ENCODE measurements around the gene ZSCAN12. TPM values are rescaled to one million over a fixed set of nuclear protein-coding genes. Genes with fewer than 3 reads are reported as not detected.
"Not testable (repeated sequence)": the region's sequence is repeated elsewhere in the genome, so short reads cannot be mapped to it uniquely, and the experiment has no call there.

Gene ZSCAN12
- polyA plus RNA-seq, 1 donor (not counting 4 experiments of a cell fraction or from before 2014, with no cell fraction given): 4.0 TPM

GRCh38 chr6:28408076-28408802, 8.7 kb upstream of the ZSCAN12 start:
- Histone ChIP-seq H4K20me1 (ENCODE audit: control insufficient read depth, extremely low read depth, insufficient read depth, low read length) (no peaks in the 10 kb centered on the region), H3K4me1 (ENCODE audit: control insufficient read depth, extremely low read depth, insufficient read depth, low read length) (no peaks in the 10 kb centered on the region), H3K9me1 (ENCODE audit: control insufficient read depth, extremely low read depth, insufficient read depth, low read length) (no peaks in the 10 kb centered on the region), H3K36me3 (ENCODE audit: control insufficient read depth in 2 of 2, extremely low read depth in 1 of 2, insufficient read depth in 2 of 2, low read length in 2 of 2) (no peaks in the 10 kb centered on the region), H3K4me2 (ENCODE audit: control insufficient read depth, extremely low read depth, insufficient read depth, low read depth, low read length) (no peak overlapping the region), H3K9me3 (ENCODE audit: control insufficient read depth, low read depth, low read length) (no peaks in the 10 kb centered on the region), H3K4me3 (ENCODE audit: control insufficient read depth in 2 of 3, extremely low read depth in 1 of 3, insufficient read depth in 2 of 3, low read depth in 1 of 3, low read length in 3 of 3) (no peak overlapping the region), H2AFZ (ENCODE audit: control insufficient read depth, low read length) (no peak overlapping the region), H3K79me2 (ENCODE audit: control insufficient read depth, insufficient read depth, low read length) (no peaks in the 10 kb centered on the region), H3K9ac (ENCODE audit: control insufficient read depth, extremely low read depth, insufficient read depth, low read length) (no peak overlapping the region), H3K27ac (ENCODE audit: control insufficient read depth, insufficient read depth, low read length) (no peak overlapping the region), H3K27me3 (ENCODE audit: control insufficient read depth, extremely low read depth, insufficient read depth, low read length) (no peaks in the 10 kb centered on the region)
- TF ChIP-seq EZH2 (IDR thresholded peaks at IDR 0.05; ENCODE audit: low read length) (no peak), CTCF (optimal IDR thresholded peaks at IDR 0.05 in 1 of 3, IDR thresholded peaks at IDR 0.05 in 1 of 3, conservative IDR thresholded peaks at IDR 0.05 in 1 of 3; ENCODE audit: extremely low read depth in 1 of 3, insufficient read depth in 2 of 3, low read length in 3 of 3) (no peak)
- FAIRE-seq (no peak), DNase-seq (ENCODE audit: low read depth, low spot score) (no peak)
- dilution Hi-C loops (cut with MboI; ENCODE audit: extremely low pct_ligation_motif_present, low sequenced_read_pairs): no loop called here

GRCh38 chr6:28407401-28407800, 7.9 kb upstream of the ZSCAN12 start:
- Histone ChIP-seq H3K27ac (ENCODE audit: control insufficient read depth, insufficient read depth, low read length) (no peak overlapping the region), H3K79me2 (ENCODE audit: control insufficient read depth, insufficient read depth, low read length) (no peaks in the 10 kb centered on the region), H4K20me1 (ENCODE audit: control insufficient read depth, extremely low read depth, insufficient read depth, low read length) (no peaks in the 10 kb centered on the region), H3K9ac (ENCODE audit: control insufficient read depth, extremely low read depth, insufficient read depth, low read length) (no peak overlapping the region), H3K4me2 (ENCODE audit: control insufficient read depth, extremely low read depth, insufficient read depth, low read depth, low read length) (no peak overlapping the region), H3K9me3 (ENCODE audit: control insufficient read depth, low read depth, low read length) (no peaks in the 10 kb centered on the region), H3K4me3 (ENCODE audit: control insufficient read depth in 2 of 3, extremely low read depth in 1 of 3, insufficient read depth in 2 of 3, low read depth in 1 of 3, low read length in 3 of 3) (no peak overlapping the region), H3K4me1 (ENCODE audit: control insufficient read depth, extremely low read depth, insufficient read depth, low read length) (no peaks in the 10 kb centered on the region), H3K27me3 (ENCODE audit: control insufficient read depth, extremely low read depth, insufficient read depth, low read length) (no peaks in the 10 kb centered on the region), H3K9me1 (ENCODE audit: control insufficient read depth, extremely low read depth, insufficient read depth, low read length) (no peaks in the 10 kb centered on the region), H2AFZ (ENCODE audit: control insufficient read depth, low read length) (no peak overlapping the region), H3K36me3 (ENCODE audit: control insufficient read depth in 2 of 2, extremely low read depth in 1 of 2, insufficient read depth in 2 of 2, low read length in 2 of 2) (no peaks in the 10 kb centered on the region)
- FAIRE-seq (no peak), DNase-seq (ENCODE audit: low read depth, low spot score) (no peak)
- TF ChIP-seq EZH2 (IDR thresholded peaks at IDR 0.05; ENCODE audit: low read length) (no peak), CTCF (optimal IDR thresholded peaks at IDR 0.05 in 1 of 3, IDR thresholded peaks at IDR 0.05 in 1 of 3, conservative IDR thresholded peaks at IDR 0.05 in 1 of 3; ENCODE audit: extremely low read depth in 1 of 3, insufficient read depth in 2 of 3, low read length in 3 of 3) (no peak)
- dilution Hi-C loops (cut with MboI; ENCODE audit: extremely low pct_ligation_motif_present, low sequenced_read_pairs): no loop called here

GRCh38 chr6:28403923-28404322, 4.4 kb upstream of the ZSCAN12 start:
- H3K4me2 ChIP-seq (ENCODE audit: control insufficient read depth, extremely low read depth, insufficient read depth, low read depth, low read length); H3K4me3 ChIP-seq (ENCODE audit: control insufficient read depth in 2 of 3, extremely low read depth in 1 of 3, insufficient read depth in 2 of 3, low read depth in 1 of 3, low read length in 3 of 3); H3K9me1 ChIP-seq (ENCODE audit: control insufficient read depth, extremely low read depth, insufficient read depth, low read length); H3K9me3 ChIP-seq (ENCODE audit: control insufficient read depth, low read depth, low read length); H3K27me3 ChIP-seq (ENCODE audit: control insufficient read depth, extremely low read depth, insufficient read depth, low read length); H2AFZ ChIP-seq (ENCODE audit: control insufficient read depth, low read length); FAIRE-seq; dilution Hi-C loops (cut with MboI; ENCODE audit: extremely low pct_ligation_motif_present, low sequenced_read_pairs); H3K36me3 ChIP-seq (ENCODE audit: control insufficient read depth in 2 of 2, extremely low read depth in 1 of 2, insufficient read depth in 2 of 2, low read length in 2 of 2); H3K9ac ChIP-seq (ENCODE audit: control insufficient read depth, extremely low read depth, insufficient read depth, low read length); H3K79me2 ChIP-seq (ENCODE audit: control insufficient read depth, insufficient read depth, low read length); H4K20me1 ChIP-seq (ENCODE audit: control insufficient read depth, extremely low read depth, insufficient read depth, low read length); H3K4me1 ChIP-seq (ENCODE audit: control insufficient read depth, extremely low read depth, insufficient read depth, low read length); H3K27ac ChIP-seq (ENCODE audit: control insufficient read depth, insufficient read depth, low read length); DNase-seq (ENCODE audit: low read depth, low spot score): not testable (repeated sequence)

Data from keratinocyte (primary cell).